Stomach (tissue), 4 donors: ENCODE measurements around the gene VAT1.

Experiments used
- EP300 ChIP-seq: sonication (generic); formaldehyde crosslinking; IDR thresholded peaks from one replicate; pipeline ENCODE4 v1.6.1; 2017; ENCODE audit warnings: antibody characterized with exemption
- POLR2A ChIP-seq, 4 donors: fragments of 450-650 bp; IDR thresholded peaks; one replicate each; pipeline ENCODE4 v1.6.1; 2016; ENCODE audit warnings: antibody characterized with exemption in 4 of 4, control low read depth in 2 of 4, mild to moderate bottlenecking in 1 of 4, moderate library complexity in 1 of 4
- TF ChIP-seq, protein P1 (sequence below), 7 experiments: fragments of 450-650 bp in 4 of 7; fragments of 200-600 bp in 3 of 7; sonication (generic) in 3 of 7; IDR thresholded peaks; one replicate each; pipeline ENCODE4 v1.5.1; 2016 to 2019; ENCODE audit warnings: antibody characterized with exemption in 7 of 7, control low read depth in 2 of 7, mild to moderate bottlenecking in 1 of 7

DNA sequence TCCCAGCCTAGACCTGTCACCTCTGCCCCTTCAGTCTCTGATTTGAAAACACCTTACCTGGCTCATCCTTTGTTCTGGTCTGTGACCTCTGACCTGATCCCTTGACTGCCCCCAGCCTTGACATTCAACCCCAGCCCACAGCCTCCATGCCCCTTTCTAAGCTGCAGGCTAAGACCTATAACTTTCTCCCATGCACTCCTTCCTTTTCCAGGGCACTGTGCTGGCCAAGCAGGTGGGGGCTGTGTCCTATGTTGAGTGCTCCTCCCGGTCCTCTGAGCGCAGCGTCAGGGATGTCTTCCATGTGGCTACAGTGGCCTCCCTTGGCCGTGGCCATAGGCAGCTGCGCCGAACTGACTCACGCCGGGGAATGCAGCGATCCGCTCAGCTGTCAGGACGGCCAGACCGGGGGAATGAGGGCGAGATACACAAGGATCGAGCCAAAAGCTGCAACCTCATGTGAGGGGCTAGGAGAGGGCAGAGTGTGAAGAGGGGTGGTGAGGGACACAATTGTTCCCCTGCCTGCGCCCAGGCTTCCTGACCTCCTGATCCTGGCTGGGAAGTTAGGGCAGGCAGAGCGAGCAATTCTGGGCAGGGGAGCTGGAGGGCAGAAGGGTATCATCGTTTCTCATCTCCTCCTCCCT, 6.2 kb upstream of the VAT1 start:
- TF ChIP-seq, protein P1, sequence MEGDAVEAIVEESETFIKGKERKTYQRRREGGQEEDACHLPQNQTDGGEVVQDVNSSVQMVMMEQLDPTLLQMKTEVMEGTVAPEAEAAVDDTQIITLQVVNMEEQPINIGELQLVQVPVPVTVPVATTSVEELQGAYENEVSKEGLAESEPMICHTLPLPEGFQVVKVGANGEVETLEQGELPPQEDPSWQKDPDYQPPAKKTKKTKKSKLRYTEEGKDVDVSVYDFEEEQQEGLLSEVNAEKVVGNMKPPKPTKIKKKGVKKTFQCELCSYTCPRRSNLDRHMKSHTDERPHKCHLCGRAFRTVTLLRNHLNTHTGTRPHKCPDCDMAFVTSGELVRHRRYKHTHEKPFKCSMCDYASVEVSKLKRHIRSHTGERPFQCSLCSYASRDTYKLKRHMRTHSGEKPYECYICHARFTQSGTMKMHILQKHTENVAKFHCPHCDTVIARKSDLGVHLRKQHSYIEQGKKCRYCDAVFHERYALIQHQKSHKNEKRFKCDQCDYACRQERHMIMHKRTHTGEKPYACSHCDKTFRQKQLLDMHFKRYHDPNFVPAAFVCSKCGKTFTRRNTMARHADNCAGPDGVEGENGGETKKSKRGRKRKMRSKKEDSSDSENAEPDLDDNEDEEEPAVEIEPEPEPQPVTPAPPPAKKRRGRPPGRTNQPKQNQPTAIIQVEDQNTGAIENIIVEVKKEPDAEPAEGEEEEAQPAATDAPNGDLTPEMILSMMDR (IDR thresholded peaks at IDR 0.05): no peak
- TF ChIP-seq EP300: no peak
- no peak for TF ChIP-seq POLR2A (IDR thresholded peaks at IDR 0.05)
